Activated T-cell treated with anti-CD3 and anti-CD28 coated beads, Interleukin-2, amount 50 U/mL, for 24 hours (primary cell): ENCODE results near the gene TUT4.

ENCODE experiments used
- DNase-seq: peaks from one replicate; pipeline ENCODE4 v3.0.0-alpha.2; 2020
- H3K27ac Mint-ChIP-seq: 2 replicates; pipeline ENCODE4 v1.8.0; 2020; ENCODE audit warnings: mild to moderate bottlenecking, mixed read lengths
- H3K27me3 Mint-ChIP-seq: 2 replicates; pipeline ENCODE4 v1.8.0; 2020; ENCODE audit warnings: mixed read lengths
- H3K36me3 Mint-ChIP-seq: 2 replicates; pipeline ENCODE4 v1.8.0; 2020; ENCODE audit warnings: low read depth, mixed read lengths
- H3K4me1 Mint-ChIP-seq: 2 replicates; pipeline ENCODE4 v1.8.0; 2020; ENCODE audit warnings: low read depth, mixed read lengths
- H3K4me3 Mint-ChIP-seq: 2 replicates; pipeline ENCODE4 v1.8.0; 2020; ENCODE audit warnings: mild to moderate bottlenecking, moderate library complexity, mixed read lengths
- H3K9me3 Mint-ChIP-seq: 2 replicates; pipeline ENCODE4 v1.8.0; 2020; ENCODE audit warnings: mixed read lengths

The TUT4 gene

DNA sequence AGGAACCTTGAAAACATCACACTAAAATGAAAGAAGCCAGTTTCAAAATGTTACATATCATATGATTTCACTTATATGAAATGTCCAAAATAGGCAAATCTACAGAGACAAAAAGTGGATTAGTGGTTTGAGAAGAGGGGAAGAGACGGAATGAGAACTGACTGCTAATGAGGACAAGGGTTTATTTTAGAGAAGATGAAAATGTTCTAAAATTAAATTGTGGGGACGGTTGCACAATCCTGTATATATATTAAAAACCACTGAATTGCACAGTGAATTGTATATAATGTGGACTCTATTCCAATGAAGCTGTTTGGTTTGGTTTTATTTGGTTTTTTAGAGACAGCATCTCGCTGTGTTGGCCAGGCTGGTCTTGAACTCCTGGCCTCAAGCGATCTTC, 112.9 kb downstream of the TUT4 start:
- Mint-ChIP-seq H3K4me1 (no peaks in the 10 kb centered on the region), H3K27me3 (no peaks in the 10 kb centered on the region), H3K9me3 (no peaks in the 10 kb centered on the region), H3K36me3 (peaks cover 75% of the 10 kb centered on the region), H3K4me3 (no peak overlapping the region), H3K27ac (no peak overlapping the region)
- no peak for DNase-seq

DNA sequence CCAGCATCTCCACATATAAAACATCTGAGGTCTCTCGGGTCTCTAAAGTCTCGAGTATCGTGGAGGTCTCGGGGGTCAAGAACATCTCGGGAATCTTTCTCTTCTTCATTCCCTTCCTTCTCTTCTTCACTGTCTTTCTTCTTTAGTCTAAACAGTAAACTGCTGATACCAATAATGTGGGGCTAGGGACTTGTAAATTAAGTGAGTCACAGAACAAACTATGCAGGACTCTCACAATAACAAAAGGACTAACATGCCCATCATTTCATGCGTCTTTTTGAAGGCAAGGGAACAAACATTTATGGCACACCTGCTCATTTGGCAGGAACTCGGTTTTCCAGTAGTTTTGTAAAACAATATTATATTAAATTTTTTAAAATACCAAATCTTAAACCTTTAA, 116.1 kb downstream of the TUT4 start:
- H3K4me1 Mint-ChIP-seq: no peaks in the 10 kb centered on the region
- H3K9me3 Mint-ChIP-seq: no peaks in the 10 kb centered on the region
- peaks cover 78% of the 10 kb centered on the region for H3K36me3 Mint-ChIP-seq
- H3K4me3 Mint-ChIP-seq: no peak overlapping the region
- H3K27ac Mint-ChIP-seq: no peak overlapping the region
- H3K27me3 Mint-ChIP-seq: no peaks in the 10 kb centered on the region
- no peak for DNase-seq

DNA sequence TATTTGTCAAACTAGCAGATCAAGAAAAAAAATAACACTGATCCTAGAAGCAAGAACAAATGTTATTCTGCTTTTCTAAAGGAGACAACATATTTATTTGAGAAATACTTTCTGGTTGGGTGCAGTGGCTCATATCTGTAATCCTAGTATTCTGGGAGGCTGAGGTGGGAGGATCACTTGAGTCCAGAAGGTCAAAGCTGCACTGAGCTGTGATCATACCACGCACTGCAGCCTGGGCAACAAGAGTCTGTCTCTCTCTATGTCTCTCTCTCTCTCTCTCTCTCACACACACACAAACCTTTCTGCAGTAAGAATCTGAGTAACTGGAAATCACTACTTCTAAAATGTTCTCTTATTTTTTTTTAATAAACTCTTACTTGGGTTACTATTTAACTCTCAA, 117.2 kb downstream of the TUT4 start:
- Mint-ChIP-seq H3K27me3 (no peaks in the 10 kb centered on the region), H3K27ac (no peak overlapping the region), H3K36me3 (peaks cover 78% of the 10 kb centered on the region), H3K9me3 (no peaks in the 10 kb centered on the region), H3K4me1 (no peaks in the 10 kb centered on the region), H3K4me3 (no peak overlapping the region)
- DNase-seq: no peak

DNA sequence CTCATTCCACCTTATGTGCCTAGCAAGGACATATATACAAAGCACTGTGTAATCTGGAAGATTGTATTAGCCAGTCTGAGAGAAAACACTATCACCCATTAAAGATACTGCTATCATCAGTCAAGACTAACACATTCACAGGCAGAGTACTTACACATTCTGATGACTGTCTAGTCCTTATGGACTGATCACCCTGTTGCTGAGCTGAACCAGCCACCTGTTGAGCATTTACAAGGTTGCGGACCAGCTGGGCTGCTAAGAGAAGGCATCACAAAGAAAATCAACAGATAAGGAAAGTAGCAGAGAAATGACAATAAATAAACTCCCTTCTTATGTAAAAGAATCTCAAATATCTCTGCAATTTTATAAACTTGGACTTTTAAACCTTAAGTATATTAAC, 117.7 kb downstream of the TUT4 start:
- Mint-ChIP-seq H3K4me1 (no peaks in the 10 kb centered on the region), H3K27ac (no peak overlapping the region), H3K27me3 (no peaks in the 10 kb centered on the region), H3K4me3 (no peak overlapping the region), H3K36me3 (peaks cover 79% of the 10 kb centered on the region), H3K9me3 (no peaks in the 10 kb centered on the region)
- DNase-seq: no peak

DNA sequence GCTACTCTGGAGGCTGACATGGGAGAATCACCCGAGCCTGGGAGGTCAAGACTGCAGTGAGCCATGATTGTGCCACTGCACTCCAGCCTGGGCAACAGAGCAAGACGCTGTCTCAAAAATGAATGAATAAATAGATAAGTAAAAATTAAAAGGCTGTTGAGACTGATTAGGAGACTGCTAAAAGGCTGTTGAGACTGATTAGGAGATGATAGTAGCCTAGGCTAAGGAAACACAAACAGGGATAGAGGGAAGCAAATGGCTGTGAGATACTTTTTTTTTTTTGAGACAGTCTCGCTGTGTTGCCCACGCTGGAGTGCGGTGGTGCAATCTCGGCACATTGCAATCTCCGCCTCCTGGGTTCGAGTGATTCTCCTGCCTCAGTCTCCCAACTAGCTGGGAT, 120.1 kb downstream of the TUT4 start:
- peaks cover 68% of the 10 kb centered on the region for H3K36me3 Mint-ChIP-seq
- H3K27ac Mint-ChIP-seq: no peak overlapping the region
- H3K27me3 Mint-ChIP-seq: no peaks in the 10 kb centered on the region
- H3K9me3 Mint-ChIP-seq: no peaks in the 10 kb centered on the region
- no peak overlapping the region for H3K4me3 Mint-ChIP-seq
- DNase-seq: no peak
- no peaks in the 10 kb centered on the region for H3K4me1 Mint-ChIP-seq

DNA sequence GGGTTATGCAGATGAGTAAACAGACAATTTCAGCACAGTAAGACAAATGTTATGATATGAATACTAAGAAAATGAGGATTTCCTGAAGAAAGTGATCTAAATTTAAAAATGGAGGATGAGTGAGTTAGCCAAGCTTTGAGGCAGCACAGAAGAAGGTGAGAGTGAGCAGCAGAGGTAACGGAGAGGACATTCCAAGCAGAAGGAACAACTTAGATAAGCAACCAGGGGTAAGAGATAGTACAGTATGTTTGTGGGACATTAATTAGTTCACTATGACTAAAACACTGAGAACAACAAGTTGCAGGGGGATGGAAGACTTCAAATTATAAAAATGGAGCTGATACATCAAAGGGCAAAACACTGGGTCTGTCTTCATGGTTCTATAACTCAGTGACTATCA, 125.7 kb downstream of the TUT4 start:
- Mint-ChIP-seq H3K27ac (peak overlapping the region; percentile 14), H3K9me3 (no peaks in the 10 kb centered on the region), H3K36me3 (peaks cover 59% of the 10 kb centered on the region), H3K27me3 (no peaks in the 10 kb centered on the region), H3K4me1 (peaks cover 42% of the 10 kb centered on the region), H3K4me3 (no peak overlapping the region)
- no peak for DNase-seq

DNA sequence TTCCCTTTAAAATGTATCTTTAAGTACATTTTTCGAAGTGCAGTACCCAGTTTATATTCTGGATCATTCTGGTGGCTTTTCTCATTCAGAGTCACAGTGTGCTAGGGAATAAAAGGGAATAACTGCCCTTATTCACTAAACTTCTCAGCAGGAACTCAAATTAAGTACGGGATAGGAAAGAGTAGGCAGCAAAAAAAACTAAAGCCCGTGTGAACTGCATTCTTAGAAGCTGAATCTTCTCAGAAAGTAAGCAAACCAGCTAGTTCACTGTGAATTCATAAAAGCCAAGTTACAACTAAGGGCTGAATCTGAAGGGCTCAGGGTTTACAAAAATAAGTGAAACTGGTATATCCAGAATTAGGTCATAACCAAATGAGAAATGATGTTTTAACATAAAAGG, 126.5 kb downstream of the TUT4 start:
- no peak for DNase-seq
- Mint-ChIP-seq H3K27ac (peak overlapping the region; percentile 68), H3K9me3 (no peaks in the 10 kb centered on the region), H3K4me1 (peaks cover 46% of the 10 kb centered on the region), H3K27me3 (no peaks in the 10 kb centered on the region), H3K36me3 (peaks cover 63% of the 10 kb centered on the region), H3K4me3 (no peak overlapping the region)

DNA sequence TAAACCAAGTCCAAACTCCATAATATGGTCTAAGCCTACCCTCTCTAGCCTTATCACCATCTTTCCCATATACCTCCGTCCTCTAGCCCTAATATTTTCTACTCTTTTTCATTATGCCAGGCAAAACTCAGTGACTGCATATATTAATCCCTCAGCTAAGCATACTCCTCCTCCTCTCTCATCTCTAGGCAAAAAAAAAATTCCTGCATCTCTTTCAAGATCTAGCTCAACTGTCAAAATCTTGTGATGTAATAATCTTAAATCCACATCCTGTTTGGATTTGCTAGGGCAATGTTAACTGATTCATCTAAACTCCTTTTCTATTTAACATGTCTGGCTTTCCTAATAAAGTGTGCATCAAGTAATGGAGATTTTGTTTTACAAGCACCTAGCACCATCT, 128.1 kb downstream of the TUT4 start:
- H3K4me3 Mint-ChIP-seq: no peak overlapping the region
- no peak for DNase-seq
- H3K9me3 Mint-ChIP-seq: no peaks in the 10 kb centered on the region
- H3K27ac Mint-ChIP-seq: peak overlapping the region; percentile 91
- H3K4me1 Mint-ChIP-seq: peaks cover 47% of the 10 kb centered on the region
- H3K36me3 Mint-ChIP-seq: peaks cover 63% of the 10 kb centered on the region
- no peaks in the 10 kb centered on the region for H3K27me3 Mint-ChIP-seq

DNA sequence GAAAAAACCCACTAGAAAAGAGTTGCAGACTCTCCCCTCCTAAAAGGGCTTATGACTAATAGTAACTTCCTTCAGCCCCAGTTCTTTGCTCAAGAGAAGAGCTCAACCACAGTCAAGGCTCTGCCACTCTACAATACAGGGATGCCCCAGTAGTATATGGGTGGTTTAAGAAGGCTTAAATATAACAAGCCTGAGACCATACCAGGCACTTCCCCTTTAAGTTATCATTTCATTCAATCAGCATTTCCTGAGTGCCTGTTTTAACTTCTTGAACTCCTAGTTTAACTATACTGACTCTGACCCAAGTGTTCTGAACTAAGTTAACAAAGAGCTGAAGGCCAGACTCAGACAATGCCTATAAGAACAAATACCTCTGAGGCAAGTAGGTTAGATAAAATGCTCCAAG, 128.7 kb downstream of the TUT4 start:
- H3K9me3 Mint-ChIP-seq: no peaks in the 10 kb centered on the region
- peak overlapping the region; percentile 91 for H3K27ac Mint-ChIP-seq
- DNase-seq: no peak
- H3K27me3 Mint-ChIP-seq: no peaks in the 10 kb centered on the region
- H3K4me1 Mint-ChIP-seq: peaks cover 53% of the 10 kb centered on the region
- H3K36me3 Mint-ChIP-seq: peaks cover 69% of the 10 kb centered on the region
- H3K4me3 Mint-ChIP-seq: peak overlapping the region; percentile 68

DNA sequence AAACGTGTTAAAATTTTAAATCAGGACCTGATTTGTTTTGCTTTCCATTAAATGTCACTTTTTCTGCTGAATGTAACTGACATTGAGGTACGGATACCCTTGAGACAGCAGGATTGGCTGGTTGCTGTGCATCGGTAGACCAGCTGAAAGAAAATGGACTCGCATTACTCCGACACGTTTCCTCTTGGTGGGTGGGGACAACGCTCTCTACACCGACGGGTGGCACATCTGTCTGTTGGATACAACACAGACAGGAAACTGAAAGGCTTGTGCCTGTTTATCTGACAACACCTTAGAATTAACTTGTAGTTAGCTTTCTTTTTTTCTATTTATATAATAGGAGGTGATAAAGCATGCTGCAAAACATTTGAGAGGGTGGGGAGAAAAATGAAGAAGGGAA, 129.1 kb downstream of the TUT4 start:
- Mint-ChIP-seq H3K27me3 (no peaks in the 10 kb centered on the region), H3K36me3 (peaks cover 73% of the 10 kb centered on the region), H3K4me1 (peaks cover 54% of the 10 kb centered on the region), H3K27ac (peak overlapping the region; percentile 91), H3K9me3 (no peaks in the 10 kb centered on the region), H3K4me3 (peak overlapping the region; percentile 68)
- DNase-seq: peak; percentile 55

DNA sequence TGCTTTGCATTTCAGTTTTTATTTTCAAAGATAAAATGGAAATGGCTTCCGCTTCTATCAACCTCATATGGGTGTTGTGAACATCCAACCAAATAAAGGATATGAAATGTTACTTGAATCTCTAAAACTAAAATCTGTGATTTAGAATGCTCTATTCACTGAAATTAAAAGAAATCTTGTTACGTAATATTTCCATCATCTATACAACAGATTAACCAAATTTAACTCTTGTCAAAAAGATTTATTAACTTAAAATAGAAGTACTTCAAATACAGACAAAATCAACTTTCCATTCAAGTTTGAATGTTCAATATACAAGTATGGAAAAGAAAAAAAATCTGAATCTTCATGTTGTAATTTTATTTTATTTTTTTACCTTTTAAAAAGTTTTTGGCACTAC, 129.8 kb downstream of the TUT4 start:
- no peaks in the 10 kb centered on the region for H3K9me3 Mint-ChIP-seq
- H3K4me3 Mint-ChIP-seq: no peak overlapping the region
- no peaks in the 10 kb centered on the region for H3K27me3 Mint-ChIP-seq
- H3K27ac Mint-ChIP-seq: peak overlapping the region; percentile 50
- no peak for DNase-seq
- H3K36me3 Mint-ChIP-seq: peaks cover 75% of the 10 kb centered on the region
- H3K4me1 Mint-ChIP-seq: peaks cover 61% of the 10 kb centered on the region

DNA sequence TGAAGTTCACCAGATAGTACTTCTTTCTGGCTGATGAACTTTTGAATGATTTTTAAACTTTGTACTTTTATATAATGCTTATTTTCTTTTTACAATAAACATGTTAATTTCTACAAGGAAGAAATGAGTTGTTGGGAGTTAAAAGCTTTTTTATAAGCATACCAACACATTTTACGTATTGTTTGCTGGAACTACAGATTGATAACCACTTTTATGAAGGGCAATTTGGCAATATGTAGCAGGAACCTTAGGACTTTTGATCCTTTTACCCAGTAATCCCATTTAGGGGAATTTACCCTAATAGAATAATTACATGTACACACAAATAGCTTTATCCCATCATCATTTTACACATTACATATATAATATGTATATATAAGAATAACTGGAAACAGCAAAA, 132.2 kb downstream of the TUT4 start:
- no peak for DNase-seq
- Mint-ChIP-seq H3K27ac (peak overlapping the region; percentile 40), H3K9me3 (no peaks in the 10 kb centered on the region), H3K4me3 (no peak overlapping the region), H3K36me3 (peaks cover 90% of the 10 kb centered on the region), H3K27me3 (no peaks in the 10 kb centered on the region), H3K4me1 (peaks cover 52% of the 10 kb centered on the region)

DNA sequence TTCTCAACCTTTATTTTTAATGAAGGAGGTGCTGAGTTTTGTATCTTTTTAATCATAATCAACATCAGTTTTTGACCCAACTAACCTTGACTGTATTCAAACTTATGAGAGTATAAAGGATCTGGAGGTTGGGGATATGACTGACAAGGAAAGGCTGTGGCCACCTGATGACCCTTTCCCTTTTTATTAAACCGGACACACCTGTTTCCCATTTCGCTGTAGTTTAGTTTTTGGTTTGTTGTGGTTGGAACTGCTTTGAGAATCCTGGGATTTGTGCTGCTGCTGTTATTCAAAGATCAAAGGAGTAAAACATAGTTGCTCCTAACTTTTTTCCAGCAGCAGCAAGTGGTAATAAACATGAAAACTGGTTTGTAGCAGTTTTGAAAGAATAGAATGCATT, 136.1 kb downstream of the TUT4 start:
- DNase-seq: no peak
- H3K27ac Mint-ChIP-seq: peak overlapping the region; percentile 63
- H3K4me1 Mint-ChIP-seq: peaks cover 35% of the 10 kb centered on the region
- no peaks in the 10 kb centered on the region for H3K9me3 Mint-ChIP-seq
- no peaks in the 10 kb centered on the region for H3K27me3 Mint-ChIP-seq
- H3K4me3 Mint-ChIP-seq: no peak overlapping the region
- H3K36me3 Mint-ChIP-seq: peaks cover 96% of the 10 kb centered on the region

DNA sequence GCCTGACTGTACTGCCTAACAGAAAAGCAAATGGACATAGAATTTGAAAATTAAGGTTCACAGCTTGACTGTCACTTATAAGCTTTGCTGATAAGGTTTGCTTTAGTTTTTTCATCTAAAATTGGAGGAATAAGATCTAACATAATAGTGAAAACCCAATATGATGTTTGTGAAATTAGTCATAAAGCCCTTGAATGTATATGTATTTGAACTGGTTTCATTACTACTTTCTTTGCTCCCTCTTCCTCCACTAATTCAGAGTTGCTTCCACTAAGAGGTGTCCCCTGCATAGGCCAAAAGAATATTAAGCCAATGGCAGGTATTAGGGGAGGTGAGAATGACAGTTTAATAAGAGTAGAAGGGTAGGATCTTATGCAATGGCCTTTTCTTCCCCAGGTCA, 137.9 kb downstream of the TUT4 start:
- no peaks in the 10 kb centered on the region for H3K9me3 Mint-ChIP-seq
- DNase-seq: no peak
- H3K27me3 Mint-ChIP-seq: no peaks in the 10 kb centered on the region

DNA sequence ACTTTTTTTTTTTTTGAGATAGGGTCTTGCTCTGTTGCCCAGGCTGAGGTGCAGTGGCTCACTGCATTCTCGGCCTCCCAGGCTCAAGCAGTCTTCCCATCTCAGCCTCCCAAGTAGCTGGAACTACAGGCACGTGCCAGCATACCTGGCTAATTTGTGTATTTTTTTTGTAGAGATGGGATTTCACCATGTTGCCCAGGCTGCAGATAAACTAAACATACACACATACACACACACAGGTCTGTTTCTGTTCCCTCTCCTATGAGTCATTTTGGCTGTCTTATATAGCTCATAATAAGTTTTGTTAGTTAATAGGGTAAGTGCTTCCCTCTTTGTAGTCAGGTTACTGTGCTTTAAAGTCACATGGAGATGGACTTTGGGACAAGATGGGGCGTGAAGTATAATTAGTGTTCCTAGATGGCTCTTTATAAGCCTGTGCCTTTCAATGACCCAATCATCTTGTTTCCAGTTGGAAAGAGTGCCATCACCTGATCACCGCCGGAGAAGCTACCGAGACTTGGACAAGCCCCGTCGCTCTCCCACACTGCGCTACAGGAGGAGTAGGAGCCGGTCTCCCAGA, 139.4 kb downstream of the TUT4 start:
- DNase-seq: no peak
- H3K4me1 Mint-ChIP-seq: peaks cover 28% of the 10 kb centered on the region
- H3K27ac Mint-ChIP-seq: peak overlapping the region; percentile 68
- no peak overlapping the region for H3K4me3 Mint-ChIP-seq
- H3K36me3 Mint-ChIP-seq: peaks cover 89% of the 10 kb centered on the region
- no peaks in the 10 kb centered on the region for H3K9me3 Mint-ChIP-seq
- no peaks in the 10 kb centered on the region for H3K27me3 Mint-ChIP-seq

More for the DNA sequence above, 137.9 kb downstream of the TUT4 start:
- H3K4me1 Mint-ChIP-seq: peaks cover 33% of the 10 kb centered on the region
- peak overlapping the region; percentile 61 for H3K27ac Mint-ChIP-seq
- H3K4me3 Mint-ChIP-seq: no peak overlapping the region
- peaks cover 95% of the 10 kb centered on the region for H3K36me3 Mint-ChIP-seq

DNA sequence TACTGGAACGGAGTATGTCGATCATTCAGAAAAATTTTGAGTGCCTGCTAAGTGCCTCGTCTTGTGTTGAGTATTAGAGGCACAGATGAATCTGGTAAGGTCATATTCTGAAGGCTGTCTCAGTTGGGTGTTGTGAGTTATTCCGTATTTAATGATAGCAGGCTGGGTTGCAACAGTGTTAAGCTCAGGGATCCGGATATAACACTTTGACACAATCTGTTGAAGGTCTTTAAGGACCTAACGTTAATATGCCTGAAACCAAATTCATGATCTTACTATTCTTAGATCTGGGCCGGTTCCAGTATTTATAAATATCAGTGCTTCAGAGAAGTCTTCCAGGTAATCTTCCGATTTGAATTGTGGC, 147.9 kb downstream of the TUT4 start:
- Mint-ChIP-seq H3K4me1 (peaks cover 55% of the 10 kb centered on the region), H3K4me3 (peak overlapping the region; percentile 100), H3K9me3 (no peaks in the 10 kb centered on the region), H3K36me3 (peaks cover 90% of the 10 kb centered on the region), H3K27me3 (no peaks in the 10 kb centered on the region), H3K27ac (peak overlapping the region; percentile 100)
- DNase-seq: no peak
